Breast epithelium (tissue), 4 donors: Measurements from ENCODE around the gene ARL5C. TPM values are rescaled to one million over a fixed set of nuclear protein-coding genes. Genes with fewer than 3 reads are reported as not detected.

ENCODE experiments used
- DNase-seq, 2 donors: peaks; one replicate each; pipeline ENCODE4 v3.0.0-alpha.2; 2019; ENCODE audit warnings: low spot score in 2 of 2
- H3K27ac ChIP-seq, 2 donors: fragments of 200-600 bp; sonication (generic) in 1 of 2; one replicate each; pipeline ENCODE4 v1.5.1; 2016 to 2019; ENCODE audit warnings: mild to moderate bottlenecking in 1 of 2
- H3K27me3 ChIP-seq, 2 donors: fragments of 200-600 bp; sonication (generic) in 1 of 2; one replicate each; pipeline versions ENCODE4 v1.5.1 to v1.6.0; 2017 to 2019; ENCODE audit warnings: control low read depth in 1 of 2, mild to moderate bottlenecking in 1 of 2
- H3K36me3 ChIP-seq: fragments of 200-600 bp; one replicate; pipeline ENCODE4 v1.5.1; 2019
- H3K4me1 ChIP-seq, 2 donors: fragments of 200-600 bp; sonication (generic); one replicate each; pipeline ENCODE4 v1.5.1; 2016 to 2019; ENCODE audit warnings: control low read depth in 1 of 2
- H3K4me3 ChIP-seq, 3 donors: fragments of 200-600 bp; sonication (generic); 1 replicate in 2 of 3; 2 replicates in 1 of 3; pipeline ENCODE4 v1.5.1; 2016 to 2019; ENCODE audit warnings: mild to moderate bottlenecking in 3 of 3, moderate library complexity in 2 of 3
- H3K9me3 ChIP-seq, 2 donors: fragments of 200-600 bp; sonication (generic) in 1 of 2; one replicate each; pipeline ENCODE4 v1.5.1; 2016 to 2019; ENCODE audit warnings: control low read depth in 1 of 2
- CTCF ChIP-seq, 3 donors: fragments of 450-650 bp; IDR thresholded peaks; one replicate each; pipeline ENCODE4 v1.5.1; 2016 to 2017; ENCODE audit warnings: antibody characterized with exemption in 3 of 3, mild to moderate bottlenecking in 3 of 3, moderate library complexity in 3 of 3
- POLR2A ChIP-seq: fragments of 450-650 bp; IDR thresholded peaks from one replicate; pipeline ENCODE4 v1.6.1; 2016; ENCODE audit warnings: antibody characterized with exemption, mild to moderate bottlenecking, moderate library complexity
- POLR2AphosphoS5 ChIP-seq, 3 donors: sonication (generic); formaldehyde crosslinking; IDR thresholded peaks; one replicate each; pipeline ENCODE4 v1.6.1; 2017; ENCODE audit warnings: antibody characterized with exemption in 3 of 3
- intact Hi-C: fragments of 100-400 bp; cut with DNase I; formaldehyde crosslinking; loops from one replicate; pipeline ENCODE4 v1.15.1; 2023; ENCODE audit warnings: low total_unique reads
- total RNA-seq, 3 donors: library from RNA; depleted of rRNA; stranded (reverse); fragments of >200 nt; gene quantifications; one replicate each; pipeline ENCODE4 v1.1.0, GENCODE V29; 2016

Gene ARL5C
- total RNA-seq, 3 donors from 2014 or later: not detected

- no peak for DNase-seq
- H3K36me3 ChIP-seq: no peaks in the 10 kb centered on the region
- H3K27me3 ChIP-seq: no peaks in the 10 kb centered on the region
- H3K4me3 ChIP-seq: no peak overlapping the region
- H3K27ac ChIP-seq: no peak overlapping the region
- no peak for TF ChIP-seq CTCF (IDR thresholded peaks at IDR 0.05)
- no peak for TF ChIP-seq POLR2A
- TF ChIP-seq POLR2AphosphoS5 (IDR thresholded peaks at IDR 0.05): no peak
- H3K4me1 ChIP-seq: no peaks in the 10 kb centered on the region
- intact Hi-C loops: no loop called here
- H3K9me3 ChIP-seq: no peaks in the 10 kb centered on the region
Measured at GRCh38 chr17:39108461-39109375, 57.2 kb downstream of the ARL5C start.

- H3K27me3 ChIP-seq: no peaks in the 10 kb centered on the region
- H3K4me1 ChIP-seq: no peaks in the 10 kb centered on the region
- intact Hi-C loops: no loop called here
- no peak overlapping the region for H3K27ac ChIP-seq
- H3K36me3 ChIP-seq: no peaks in the 10 kb centered on the region
- DNase-seq: no peak
- no peak overlapping the region for H3K4me3 ChIP-seq
- TF ChIP-seq CTCF (IDR thresholded peaks at IDR 0.05): no peak
- no peak for TF ChIP-seq POLR2A
- TF ChIP-seq POLR2AphosphoS5 (IDR thresholded peaks at IDR 0.05): no peak
- H3K9me3 ChIP-seq: no peaks in the 10 kb centered on the region
Measured at GRCh38 chr17:39107973-39108372, 58.0 kb downstream of the ARL5C start.

GRCh38 chr17:39107155-39107554, 58.8 kb downstream of the ARL5C start:
- no peak overlapping the region for H3K4me3 ChIP-seq
- no peak for DNase-seq
- TF ChIP-seq POLR2AphosphoS5 (IDR thresholded peaks at IDR 0.05) (no peak), POLR2A (no peak), CTCF (IDR thresholded peaks at IDR 0.05) (no peak)
- no peak overlapping the region for H3K27ac ChIP-seq
- no peaks in the 10 kb centered on the region for H3K36me3 ChIP-seq
- intact Hi-C loops: no loop called here
- no peaks in the 10 kb centered on the region for H3K9me3 ChIP-seq
- H3K4me1 ChIP-seq: no peaks in the 10 kb centered on the region
- no peaks in the 10 kb centered on the region for H3K27me3 ChIP-seq

Other genes with a start within 250 kb of the ARL5C start
- gene FBXO47, start 198.8 kb downstream of the ARL5C start, total RNA-seq: not detected
- 10 to 100 TPM; 11.8 to 37.7 (median 23.1) TPM for gene PLXDC1, start 14.5 kb downstream of the ARL5C start, total RNA-seq
- gene CACNB1, start 31.5 kb upstream of the ARL5C start, total RNA-seq: 10 to 100 TPM; 12.8 to 21.2 (median 13.9) TPM
- gene RPL19, start 34.1 kb upstream of the ARL5C start, total RNA-seq: 1,000 to 10,000 TPM; 2,817 to 3,666 (median 3,432) TPM
- 100 to 1,000 TPM in 1 of 3 donors, 10 to 100 TPM in 1, not detected in 1; 26.5 to 121 TPM for gene STAC2, start 59.8 kb upstream of the ARL5C start, total RNA-seq
- 10 to 100 TPM; 17.0 to 33.1 (median 25.3) TPM for gene FBXL20, start 235.5 kb upstream of the ARL5C start, total RNA-seq